Measurements from ENCODE around the gene MTHFD2.

Gene MTHFD2

DNA sequence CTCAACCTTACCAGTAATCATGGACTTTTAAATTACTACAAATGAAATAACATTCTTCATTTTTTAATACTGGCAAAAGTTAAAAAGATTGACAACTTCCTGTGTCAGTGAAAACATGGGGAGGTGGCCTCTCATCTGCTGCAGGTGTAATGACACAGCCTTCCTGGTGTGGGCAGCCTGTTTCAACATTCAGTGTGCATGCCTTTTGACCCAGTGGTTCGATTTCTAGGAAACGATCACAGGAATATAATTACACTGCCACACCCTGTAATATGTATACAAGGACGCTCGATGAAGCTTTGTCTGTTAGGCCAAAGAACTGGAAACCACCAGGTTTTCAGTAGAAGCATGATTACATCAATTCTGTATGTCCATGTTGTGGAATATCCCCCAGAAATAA, 68.7 kb downstream of the MTHFD2 start:
- DNase-seq (ENCODE audit: low spot score), result no peak

All from Ammon's horn (tissue), 1 donor.